GM21367 (cell line): Measurements from ENCODE around the gene TRMT11.
"Not testable (repeated sequence)": the region's sequence is repeated elsewhere in the genome, so short reads cannot be mapped to it uniquely, and the experiment has no call there.

Experiments
- ATAC-seq: cut with Tn5 transposase; IDR thresholded peaks from one replicate; pipeline ENCODE4 v1.9.1; 2021; ENCODE audit not compliant: unreplicated experiment

Gene TRMT11

DNA sequence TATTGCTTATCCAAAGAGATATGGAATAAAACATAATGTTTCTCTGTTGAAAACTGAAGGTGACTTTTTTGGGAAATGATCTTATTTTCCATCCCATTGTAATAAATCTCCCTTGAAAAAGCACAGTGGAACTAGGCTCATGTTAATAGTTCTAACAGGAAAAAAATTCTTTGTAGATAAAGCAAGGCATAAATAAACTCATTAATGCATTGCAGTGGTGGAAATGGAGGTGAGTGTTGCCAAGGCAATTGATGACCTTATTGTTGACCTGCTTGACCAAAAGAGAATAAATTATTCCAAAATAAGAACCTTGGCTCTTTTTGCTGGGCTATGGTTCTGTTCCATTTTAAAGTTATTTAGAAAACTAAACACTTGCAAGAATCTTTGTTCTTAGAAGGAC lies 55.2 kb downstream of the TRMT11 start:
- ATAC-seq, result no peak

DNA sequence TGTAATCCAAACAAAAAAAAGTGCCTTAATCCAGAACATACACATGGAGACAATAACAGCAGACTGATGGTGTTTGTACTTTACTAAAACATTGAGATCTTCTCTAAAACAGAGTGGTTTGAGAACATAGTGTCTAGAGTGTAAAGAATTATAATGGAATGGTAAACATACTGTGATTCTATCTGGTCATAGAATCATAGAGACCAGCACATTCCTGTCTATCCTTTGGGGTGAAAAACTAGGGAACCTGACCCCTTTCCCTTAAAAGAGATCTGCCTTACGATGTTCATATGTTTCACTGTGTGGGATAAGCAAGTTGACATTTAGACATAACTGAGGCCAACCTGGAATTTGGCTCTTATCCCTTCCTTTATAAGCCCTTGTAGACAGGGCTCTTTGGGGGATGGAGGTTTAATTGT lies 55.7 kb downstream of the TRMT11 start:
- ATAC-seq, result no peak

DNA sequence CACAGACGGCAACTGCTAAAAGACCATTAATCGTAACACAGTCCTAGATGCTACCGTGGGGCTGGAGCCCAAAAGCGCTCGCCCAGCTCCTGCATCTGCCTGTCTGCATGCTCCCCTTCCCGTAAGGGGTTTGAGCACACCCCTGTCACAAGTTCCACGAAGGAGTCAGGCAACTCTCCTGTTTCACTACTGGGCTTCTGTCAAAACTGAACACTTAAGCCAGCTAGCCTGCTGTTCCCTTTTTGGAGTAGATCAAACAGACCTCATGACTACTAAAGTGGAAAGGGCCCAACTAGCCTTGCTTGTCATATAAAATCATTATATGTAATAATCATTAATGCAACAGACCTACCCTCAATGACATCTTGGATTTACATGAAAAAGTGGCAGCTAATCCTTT lies 61.3 kb downstream of the TRMT11 start:
- no peak for ATAC-seq

DNA sequence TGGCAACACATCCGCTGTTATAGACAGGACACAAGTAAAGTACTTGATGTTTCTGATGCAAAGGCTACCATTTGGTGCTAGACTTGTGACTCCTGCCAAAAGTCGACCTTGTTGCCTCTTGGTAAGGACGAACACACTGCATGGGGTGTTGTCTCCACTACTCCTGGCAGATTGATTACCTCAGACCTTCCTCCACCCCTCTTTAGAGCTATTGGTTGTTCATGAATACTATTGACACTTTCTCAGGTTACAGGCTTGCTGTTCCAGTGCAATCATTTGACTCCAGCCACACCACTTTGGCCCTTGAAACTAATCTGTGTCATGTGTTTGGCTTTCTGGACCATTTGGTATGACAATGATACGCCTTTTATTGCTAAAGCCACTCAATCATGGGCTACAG lies 62.3 kb downstream of the TRMT11 start:
- ATAC-seq, result no peak

DNA sequence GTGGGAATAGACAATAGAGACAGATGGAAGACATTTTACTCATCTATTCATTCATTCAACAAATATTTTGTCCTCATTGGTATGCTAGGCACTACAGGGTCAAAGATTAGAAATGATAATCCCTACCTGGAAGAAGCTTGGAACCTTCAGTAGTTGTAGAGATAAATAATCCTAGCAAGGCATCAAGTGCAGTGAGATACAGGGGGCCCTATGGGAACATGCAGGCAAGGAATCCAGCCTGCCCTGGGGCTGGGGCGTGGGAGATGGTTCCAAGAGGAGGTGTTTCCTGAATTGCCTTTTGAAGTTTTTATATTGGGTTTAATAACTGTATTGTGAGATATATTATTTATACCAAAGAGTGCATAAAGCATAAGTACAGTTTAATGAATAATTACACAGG lies 64.5 kb downstream of the TRMT11 start:
- ATAC-seq, result no peak

DNA sequence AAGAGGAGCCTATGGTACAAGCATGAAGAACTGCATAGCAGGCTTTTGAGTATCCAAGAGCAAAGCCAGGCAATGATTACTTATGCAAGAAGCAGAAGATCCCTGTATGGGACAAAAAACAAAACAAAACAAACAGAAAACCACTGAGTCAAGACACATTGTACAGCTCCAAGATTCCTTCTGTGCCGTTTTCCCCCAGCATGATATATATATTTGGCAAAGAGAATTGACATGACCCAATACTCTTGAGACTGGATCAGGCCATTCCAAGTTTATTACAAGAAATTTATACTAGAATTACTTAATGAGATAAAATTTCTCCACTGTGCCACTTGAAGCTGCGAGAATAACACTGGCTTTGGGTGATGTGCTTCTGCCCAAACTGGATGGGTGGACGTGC lies 65.5 kb downstream of the TRMT11 start:
- ATAC-seq, result no peak

DNA sequence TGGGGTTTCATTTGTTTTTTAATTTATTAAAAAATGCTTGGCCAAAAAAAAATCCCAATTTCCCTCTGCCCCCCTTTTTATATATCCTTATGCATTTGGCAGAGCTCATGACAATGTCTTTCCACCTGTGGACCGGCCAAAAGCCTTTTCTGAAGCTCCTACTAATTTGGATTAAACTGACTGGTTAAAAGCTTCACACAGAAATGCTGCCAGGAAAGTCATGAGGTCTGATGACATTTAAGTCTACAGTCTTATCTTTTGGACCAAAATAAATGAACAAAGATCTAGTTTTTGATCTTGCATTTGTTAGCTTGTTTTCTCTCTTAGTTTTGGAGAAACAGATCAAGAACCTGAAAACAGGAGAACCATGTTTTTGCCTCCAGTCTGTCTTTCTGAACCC lies 66.1 kb downstream of the TRMT11 start:
- no peak for ATAC-seq

DNA sequence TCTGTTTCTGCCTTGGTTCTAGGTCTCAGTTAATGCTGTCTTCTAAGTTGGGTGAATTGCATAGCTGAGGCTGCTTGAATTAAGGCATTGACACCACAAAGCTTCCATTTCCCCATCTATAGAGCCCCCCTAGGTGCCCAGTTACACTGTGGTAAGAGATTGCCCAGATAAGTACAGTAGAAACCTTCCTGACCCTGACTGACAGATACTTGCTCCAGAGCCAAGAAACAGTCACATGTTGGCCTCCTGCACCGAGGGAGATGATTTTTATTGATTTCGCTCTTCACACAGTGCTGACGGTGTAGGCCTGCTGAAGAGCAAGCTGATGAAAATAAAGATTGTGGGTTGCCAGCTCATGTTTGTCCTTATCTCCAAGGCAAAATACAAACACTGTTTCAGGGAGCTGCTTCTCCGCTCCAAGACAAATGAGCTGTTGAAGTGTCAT lies 67.9 kb downstream of the TRMT11 start:
- no peak for ATAC-seq

DNA sequence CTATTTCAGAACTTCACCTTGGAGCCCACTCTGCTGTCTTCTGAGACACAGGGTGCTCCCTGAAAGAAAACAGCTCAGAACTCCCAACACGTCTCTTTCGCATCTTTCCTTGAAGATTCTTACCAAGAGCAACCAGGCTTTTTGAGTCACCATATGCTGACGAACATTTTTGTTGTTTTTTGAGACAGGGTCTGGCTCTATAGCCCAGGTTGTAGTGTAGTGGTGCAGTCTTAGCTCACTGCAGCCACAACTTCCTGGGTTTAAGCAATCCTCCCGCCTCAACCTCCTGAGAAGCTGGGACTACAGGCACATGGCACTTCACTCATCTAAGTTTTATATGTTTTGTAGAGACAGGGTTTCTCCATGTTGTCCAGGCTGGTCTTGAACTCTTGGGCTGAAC lies 68.5 kb downstream of the TRMT11 start:
- no peak for ATAC-seq

DNA sequence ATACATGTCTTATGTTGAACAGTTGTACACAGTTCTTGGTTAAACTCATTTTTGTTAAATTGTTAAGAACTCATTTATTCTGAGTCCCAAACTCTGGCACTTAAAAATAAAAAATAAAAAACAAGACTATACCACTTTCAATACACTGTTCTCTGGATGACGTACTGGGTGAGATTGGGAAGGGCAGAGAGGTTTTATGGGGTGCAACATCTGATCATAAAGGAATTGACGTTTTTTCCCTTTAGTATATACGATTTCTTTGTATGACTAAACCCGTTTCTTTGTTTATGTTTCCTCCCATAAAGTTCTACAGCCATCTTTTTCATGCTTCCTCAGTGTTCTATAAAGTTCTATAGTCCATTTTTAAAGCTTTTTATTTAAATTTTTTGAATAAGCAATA lies 69.1 kb downstream of the TRMT11 start:
- ATAC-seq, result no peak

DNA sequence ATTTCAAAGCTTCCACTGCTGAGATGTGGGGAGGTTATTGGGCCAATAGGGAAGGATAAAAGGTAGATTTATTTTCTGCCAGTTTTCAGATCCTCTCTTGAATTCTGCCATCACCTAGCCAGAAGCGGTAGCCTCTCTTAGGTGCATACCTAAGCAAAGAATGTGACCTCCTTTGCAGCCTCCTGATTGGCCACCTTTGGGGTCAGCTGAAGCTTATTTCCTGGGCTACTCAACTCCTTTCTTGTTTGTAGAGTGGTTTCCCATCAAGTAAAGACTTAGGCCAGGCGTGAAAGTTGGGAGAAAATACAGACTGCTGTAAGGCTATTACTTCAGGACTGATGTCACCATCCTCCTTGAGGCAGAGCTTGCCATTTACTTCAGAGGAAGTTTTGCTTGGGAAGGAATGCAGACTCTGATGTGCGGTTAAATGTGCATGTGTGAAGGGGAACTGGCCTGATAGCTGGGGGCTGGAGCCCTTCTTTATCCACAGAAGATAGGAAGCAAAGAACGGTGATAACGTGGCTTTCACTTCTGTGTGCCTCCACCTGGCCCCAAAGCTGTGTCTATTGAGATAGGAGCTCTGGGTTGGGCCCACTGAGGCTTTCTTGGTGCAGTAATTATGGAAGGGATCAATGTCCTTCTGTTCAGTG lies 70.1 kb downstream of the TRMT11 start:
- ATAC-seq, result no peak

DNA sequence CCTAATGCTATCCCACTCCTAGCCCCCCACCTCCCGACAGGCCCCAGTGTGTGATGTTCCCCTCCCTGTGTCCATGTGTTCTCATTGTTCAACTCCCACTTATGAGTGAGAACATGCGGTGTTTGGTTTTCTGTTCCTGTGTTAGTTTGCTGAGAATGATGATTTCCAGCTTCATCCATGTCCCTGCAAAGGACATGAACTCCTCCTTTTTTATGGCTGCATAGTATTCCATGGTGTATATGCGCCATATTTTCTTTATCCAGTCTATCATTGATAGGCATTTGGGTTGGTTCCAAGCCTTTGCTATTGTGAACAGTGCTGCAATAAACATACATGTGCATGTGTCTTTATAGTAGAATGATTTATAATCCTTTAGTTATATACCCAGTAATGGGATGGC lies 71.7 kb downstream of the TRMT11 start:
- ATAC-seq, result not testable (repeated sequence)

DNA sequence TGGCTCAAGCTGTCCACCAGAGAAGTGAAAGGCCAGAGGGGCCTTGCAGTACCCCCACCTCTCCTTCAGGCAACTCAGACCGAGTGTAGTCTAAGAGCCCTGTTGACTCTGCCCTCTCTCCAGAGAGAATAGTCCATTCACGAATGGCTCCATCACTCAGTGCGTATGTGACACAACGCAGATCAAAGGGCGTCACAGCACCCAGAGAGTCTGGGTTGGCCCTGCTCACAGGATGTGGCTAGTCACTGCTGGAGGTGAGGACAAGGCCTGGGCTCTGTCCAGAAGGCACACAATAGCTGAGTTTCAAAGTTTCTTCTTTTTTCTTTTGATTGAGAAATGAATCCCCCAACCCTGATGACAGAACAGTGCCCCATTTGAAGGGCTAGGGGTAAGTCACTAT lies 74.1 kb downstream of the TRMT11 start:
- no peak for ATAC-seq

DNA sequence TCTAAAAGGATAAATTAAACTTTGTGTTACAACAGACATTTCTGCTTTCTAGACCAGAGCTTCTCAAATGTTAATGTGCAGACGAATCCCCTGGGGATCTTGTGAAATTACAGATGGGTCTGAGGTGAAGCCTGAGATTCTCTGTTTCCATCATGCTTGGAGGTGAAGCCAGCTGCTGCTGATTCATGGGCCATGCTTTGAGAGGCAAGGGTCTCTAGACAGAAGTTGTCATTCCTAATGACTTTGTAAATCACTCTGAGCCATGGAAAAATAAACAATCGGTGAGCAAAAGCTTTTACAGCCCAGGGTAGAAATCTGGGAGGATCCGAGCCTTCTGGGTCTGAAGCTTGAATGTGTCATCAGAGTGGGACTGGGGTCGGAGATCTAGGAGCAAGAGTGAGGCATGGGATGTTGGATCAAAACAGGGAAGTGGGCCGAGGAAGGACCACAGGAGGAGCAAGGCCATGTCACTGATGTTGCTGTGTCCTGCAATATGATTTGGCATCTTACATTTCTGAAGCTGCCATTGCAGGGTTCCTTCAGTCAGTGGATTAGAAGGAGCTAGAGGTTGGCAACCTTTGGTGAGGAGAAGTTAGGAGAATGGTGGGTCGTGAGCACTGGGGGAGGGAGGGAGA lies 77.3 kb downstream of the TRMT11 start:
- peak; percentile 67 for ATAC-seq

DNA sequence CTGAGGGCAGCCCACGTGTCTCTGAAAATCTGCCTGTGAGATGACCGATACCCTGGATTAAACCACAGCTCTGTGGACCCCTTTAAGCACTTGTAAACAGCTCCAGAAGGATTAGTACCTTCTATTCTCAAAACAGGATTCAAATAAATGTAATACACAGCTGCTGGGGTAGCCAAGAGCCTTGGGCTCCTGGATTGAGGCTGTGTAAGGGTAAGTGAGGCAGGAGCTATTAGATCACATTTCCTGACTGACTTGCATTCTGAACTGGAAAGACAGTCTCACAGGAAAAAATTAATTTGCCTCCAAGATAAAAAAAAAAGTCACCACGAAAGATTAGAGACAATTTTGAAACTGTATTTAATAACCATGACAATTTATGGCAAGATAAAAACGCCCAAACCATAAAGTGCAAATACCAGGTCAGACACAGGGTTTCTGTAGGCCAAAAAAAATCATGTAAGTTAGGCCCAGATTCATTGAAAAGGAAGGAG lies 78.0 kb downstream of the TRMT11 start:
- no peak for ATAC-seq

DNA sequence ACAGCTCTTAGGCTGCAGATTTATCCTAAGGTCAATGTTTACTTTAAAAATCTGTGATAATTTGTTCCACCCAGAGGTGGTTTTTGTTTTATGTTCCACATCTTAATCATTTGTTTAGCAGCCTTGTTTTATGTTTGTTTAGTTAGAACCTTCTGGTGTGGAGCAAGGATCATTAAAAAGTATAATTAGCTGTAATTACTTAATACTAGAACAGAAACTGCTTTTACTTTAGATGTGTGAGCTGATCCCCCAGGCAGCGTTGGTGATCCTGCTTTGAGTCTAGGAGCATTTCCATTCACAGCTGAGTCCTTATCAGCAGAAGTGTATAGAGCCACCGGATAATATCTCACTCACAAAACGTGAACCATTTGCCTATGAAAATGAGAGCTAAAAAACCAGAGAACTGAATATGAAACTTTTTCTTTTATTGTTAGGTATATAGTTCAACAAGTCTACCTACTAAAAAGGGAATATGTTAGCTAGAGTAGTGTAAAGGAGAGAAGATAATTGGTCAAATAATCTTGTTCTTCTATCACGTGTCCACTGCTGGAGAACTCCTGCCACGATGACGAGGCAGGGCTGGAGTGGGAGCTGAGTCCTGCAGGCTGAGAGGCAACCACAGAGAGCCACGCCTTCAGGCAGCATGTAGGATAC lies 78.5 kb downstream of the TRMT11 start:
- ATAC-seq, result no peak

DNA sequence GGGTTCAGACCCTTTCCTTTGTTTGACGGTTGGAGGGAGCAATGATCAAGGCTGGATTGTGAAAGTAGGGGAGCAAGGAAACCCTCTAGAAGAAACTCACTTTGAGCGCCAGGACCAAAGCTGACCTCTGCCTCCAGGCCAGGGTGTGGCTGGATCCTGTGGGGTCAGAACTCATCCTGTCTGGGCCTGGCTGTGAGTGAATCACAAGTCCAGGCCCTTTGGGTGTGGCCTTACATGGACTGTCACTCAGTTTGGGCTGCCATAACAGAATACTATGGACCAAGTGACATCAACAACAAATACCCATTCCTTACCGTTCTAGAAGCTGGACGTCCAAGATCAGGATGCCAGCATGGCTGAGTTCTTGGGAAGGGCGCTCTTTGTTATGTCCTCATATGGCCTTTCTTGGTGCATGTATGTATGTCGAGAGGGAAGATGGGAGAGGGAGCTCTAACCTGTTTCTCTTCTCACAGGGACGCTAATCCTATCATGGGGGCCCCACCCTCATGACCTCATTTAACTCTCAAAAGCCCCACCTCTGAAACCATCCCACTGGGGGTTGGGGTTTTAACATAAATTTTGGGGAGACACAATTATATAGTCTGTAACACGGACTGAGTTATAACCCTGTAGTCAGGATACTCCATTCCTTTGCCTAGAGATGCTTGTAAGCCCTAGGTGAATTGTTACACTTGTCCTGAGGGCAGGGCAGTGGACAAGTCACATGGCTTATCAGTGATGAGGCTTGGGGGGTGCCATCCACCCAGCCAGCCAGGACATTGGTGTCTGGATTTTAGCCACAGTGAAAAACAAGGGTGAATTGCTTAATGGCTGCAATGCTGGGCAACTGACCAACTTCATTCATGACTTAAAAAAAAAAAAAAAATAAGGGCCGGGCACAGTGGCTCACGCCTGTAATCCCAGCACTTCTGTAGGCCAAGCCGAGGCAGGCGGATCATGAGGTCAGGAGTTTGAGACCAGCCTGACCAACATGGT lies 80.0 kb downstream of the TRMT11 start:
- ATAC-seq, result no peak

DNA sequence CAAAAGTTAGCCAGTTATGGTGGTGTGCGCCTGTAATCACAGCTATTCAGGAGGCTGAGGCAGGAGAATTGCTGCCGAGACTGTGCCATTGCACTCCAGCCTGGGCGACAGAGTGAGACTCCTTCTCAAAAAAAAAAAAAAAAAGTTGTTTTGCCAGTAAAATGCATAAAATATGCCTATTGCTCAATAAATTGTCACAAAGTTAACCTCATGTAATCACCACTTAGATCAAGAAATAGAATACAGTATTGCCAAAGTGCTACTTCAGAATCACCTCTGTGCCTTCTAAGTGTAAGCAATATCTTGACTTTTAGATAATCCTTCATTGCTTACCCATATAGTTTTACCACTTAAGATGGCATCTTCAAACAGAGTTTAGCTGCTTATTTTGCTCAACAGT lies 80.7 kb downstream of the TRMT11 start:
- no peak for ATAC-seq

DNA sequence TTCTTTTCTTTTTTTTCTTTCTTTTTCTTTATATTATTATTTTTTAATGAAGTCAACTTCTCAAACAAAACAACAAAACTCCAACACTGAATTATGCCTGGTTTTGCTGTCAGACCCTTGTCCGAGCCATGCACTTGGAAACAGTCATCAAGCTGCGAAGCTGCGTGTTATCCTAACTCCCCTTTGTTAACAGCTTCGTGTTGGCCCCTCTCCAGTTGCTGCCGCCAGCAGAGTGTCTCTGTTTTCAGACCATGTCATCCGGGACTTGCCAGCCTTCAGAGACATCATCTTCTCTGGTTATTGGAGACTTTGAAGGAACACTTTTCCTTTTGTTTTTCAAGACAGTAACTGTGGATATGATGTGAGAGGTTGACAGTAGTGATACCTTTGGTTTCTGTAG lies 83.1 kb downstream of the TRMT11 start:
- no peak for ATAC-seq

DNA sequence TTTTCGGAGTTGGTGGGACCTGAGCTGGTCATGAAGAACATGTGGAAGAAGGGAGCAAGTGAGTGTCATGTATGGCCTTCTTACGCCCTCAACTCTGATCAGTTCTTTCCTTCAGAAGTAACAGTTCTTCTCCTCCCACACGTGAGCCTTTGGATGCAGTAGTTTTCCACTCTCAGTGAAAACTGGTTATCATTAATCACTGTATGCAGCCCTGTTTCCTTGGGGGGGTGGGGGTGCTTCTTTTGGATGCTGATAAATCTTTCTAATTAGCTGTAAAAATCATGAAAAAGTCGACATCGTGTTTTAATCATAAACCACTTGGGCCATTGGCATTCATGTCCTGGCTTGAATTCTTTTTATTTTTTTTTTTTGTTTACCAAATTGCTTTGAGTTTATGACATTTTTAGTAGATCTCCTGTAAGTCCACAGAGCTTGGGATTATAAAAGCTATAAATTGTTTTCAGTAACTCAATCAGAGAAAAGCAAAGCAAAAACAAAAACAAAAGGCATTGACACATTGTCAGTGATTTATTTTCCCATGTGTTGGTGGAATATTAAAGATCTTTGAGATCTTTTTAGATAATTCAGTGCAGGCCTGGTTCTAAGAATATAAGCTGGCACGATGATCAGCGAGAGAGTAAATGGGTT lies 84.8 kb downstream of the TRMT11 start:
- ATAC-seq, result no peak

DNA sequence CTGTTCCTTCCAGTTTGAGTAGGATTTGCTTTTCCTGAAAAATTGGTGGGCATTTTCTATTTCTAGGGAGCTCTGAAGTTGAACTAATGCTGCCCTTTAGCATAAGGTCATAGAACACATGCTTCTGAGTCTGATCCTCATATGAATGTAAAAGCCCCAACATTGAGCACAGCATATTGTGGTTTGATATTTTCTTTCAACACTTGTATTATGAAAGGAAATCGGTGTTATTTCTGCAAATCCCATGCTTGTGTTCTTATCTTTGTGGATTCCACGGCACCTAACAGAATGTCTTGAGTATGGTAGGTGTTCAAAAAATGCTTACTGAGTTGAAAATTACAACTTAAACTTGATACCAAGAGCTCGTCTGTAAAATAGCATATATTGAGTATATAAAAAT lies 85.8 kb downstream of the TRMT11 start:
- ATAC-seq, result no peak
